ENCODE results near the gene LONP2.
A peak's percentile ranks its signal among the peaks of the same experiment; 100 is the strongest.
"Not testable (repeated sequence)": the region's sequence is repeated elsewhere in the genome, so short reads cannot be mapped to it uniquely, and the experiment has no call there.

Gene LONP2

DNA sequence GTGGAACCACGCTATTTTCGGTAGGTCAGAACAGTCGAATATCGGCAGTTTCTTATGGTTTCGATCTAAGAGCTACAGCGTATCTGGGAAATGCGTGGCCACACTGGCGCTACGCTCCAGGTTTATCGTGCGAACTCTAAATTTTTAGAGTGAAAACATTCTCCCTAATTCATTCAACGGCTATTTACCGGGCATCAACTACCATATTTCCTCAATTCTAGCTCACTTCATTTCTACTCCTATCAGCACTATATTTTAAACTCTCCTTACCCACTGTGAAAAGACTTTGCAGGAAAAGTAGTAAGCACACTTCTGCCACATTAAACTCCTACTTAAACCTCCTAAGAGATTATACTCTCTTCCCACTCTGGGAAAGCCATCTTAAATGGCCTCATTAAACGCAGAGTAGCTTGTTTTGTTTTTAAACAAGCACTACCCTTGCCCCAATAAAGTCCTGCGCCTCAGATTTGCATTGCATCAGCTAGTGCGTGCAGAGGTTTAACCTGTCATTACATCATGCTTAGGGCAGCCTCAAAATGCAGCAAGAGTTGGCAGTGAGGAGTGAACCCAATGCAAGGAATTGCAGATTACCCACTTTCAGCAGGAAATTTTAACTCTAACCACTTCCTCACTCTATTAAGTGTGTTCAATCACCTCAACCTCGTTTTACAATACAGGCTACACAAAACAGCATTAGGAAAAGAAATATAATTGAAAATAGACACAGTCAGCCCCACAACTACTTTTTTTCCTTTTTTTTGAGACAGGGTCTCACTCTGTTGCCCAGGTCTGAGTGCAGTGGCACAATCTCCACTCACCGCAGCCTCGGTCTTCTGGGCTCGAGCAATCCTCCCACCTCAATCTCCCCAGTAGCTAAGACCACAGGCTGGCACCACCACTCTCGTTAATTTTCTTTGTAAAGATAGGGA is 122.3 kb downstream of the LONP2 start:
- H3K27ac Mint-ChIP-seq = peak overlapping the region; percentile 97
- peaks cover 45% of the 10 kb centered on the region for H3K4me1 Mint-ChIP-seq
- H3K4me3 Mint-ChIP-seq = peak overlapping the region; percentile 83
- CTCF ChIA-PET = interaction anchor here (1.1 to 1.3 kb wide), 4 partner anchors 14 to 257 kb away, joined by 3 to 5 read pairs (median 4); no protein-coding TSS in a partner anchor
- H3K36me3 Mint-ChIP-seq = peaks cover 11% of the 10 kb centered on the region
- H3K9me3 Mint-ChIP-seq = no peaks in the 10 kb centered on the region
- H3K27me3 Mint-ChIP-seq = no peaks in the 10 kb centered on the region
- peak; percentile 73 for DNase-seq

DNA sequence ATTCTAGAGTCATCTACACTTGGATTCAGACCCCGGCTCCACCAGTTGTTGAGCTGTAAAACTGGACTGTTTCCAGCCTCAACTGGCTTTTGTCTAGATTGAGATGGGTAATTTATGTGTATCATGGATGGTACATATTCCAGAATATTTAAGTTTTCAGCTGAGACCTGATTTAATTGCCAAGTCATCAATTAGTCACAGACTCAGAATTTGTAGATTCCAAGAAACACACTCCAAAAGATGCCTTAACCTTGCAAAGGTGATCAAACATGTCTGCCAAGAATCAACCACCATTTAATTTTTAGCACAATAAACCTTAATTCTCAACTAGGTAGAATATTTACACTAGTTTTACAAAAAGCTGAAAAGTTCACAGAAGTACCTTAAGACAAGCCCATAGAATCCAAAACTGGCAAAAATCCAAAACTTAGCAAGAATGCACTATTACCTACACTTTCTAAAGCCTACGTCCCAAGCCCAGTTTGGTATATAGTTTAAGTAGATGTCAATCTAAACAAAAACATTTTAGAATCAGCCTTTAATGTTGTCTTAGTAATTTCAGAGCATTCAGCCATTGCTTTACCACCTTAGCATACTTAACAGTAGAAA is 123.4 kb downstream of the LONP2 start:
- peak overlapping the region; percentile 97 for H3K27ac Mint-ChIP-seq
- H3K9me3 Mint-ChIP-seq = no peaks in the 10 kb centered on the region
- H3K36me3 Mint-ChIP-seq = peaks cover 3% of the 10 kb centered on the region
- no peak for DNase-seq
- no peak overlapping the region for H3K4me3 Mint-ChIP-seq
- peaks cover 45% of the 10 kb centered on the region for H3K4me1 Mint-ChIP-seq
- no peaks in the 10 kb centered on the region for H3K27me3 Mint-ChIP-seq
- CTCF ChIA-PET = interaction anchor here (1.1 kb wide), 1 partner anchor 14 kb away, joined by 3 read pairs; no protein-coding TSS in a partner anchor

DNA sequence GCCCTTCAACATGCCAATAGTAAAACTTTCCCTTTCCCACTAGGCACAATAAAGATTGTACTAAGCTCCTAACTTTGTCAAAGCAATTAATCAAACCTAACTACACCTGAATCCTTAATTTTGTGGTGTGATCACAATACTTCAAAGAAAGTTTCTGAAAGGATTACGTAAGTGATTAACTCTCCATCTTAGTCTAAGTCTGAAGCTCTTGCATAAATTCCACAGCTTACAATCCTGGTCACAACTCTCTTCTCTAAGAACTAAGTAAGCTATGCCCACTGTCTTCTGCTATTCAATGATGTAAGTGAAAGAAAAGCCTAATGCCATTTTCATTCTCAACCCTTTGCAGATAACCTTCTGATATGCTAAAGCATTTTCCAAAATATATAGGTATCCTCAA is 125.7 kb downstream of the LONP2 start:
- Mint-ChIP-seq H3K4me3 (no peak overlapping the region), H3K27ac (no peak overlapping the region), H3K9me3 (no peaks in the 10 kb centered on the region), H3K4me1 (peaks cover 36% of the 10 kb centered on the region), H3K36me3 (no peaks in the 10 kb centered on the region), H3K27me3 (no peaks in the 10 kb centered on the region)
- CTCF ChIA-PET = interaction anchor here (1.5 kb wide), 2 partner anchors 14 to 15 kb away, joined by 4 read pairs; no protein-coding TSS in a partner anchor
- no peak for DNase-seq

DNA sequence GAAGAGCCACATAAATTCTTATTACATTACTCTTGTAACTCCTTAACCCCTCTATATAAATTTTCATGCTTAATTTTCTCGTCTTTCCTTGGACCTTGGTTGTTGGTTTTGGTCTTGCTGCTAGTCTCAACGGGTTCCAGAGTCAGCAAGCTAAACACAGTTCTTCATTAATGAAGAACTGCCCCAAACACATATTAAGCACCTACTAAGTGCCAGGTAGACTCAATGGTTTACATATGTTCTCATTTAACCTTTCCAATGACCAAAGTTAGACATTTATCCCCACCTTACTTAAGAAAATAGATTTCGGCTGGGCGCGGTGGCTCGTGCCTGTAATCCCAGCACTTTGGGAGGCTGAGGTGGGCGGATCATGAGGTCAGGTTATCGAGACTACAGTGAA is 126.1 kb downstream of the LONP2 start:
- Mint-ChIP-seq H3K9me3 (no peaks in the 10 kb centered on the region), H3K27me3 (no peaks in the 10 kb centered on the region), H3K4me1 (peaks cover 31% of the 10 kb centered on the region), H3K36me3 (no peaks in the 10 kb centered on the region), H3K27ac (no peak overlapping the region), H3K4me3 (no peak overlapping the region)
- CTCF ChIA-PET = interaction anchor here (1.5 kb wide), 1 partner anchor 16 kb away, joined by 4 read pairs; no protein-coding TSS in a partner anchor
- no peak for DNase-seq

DNA sequence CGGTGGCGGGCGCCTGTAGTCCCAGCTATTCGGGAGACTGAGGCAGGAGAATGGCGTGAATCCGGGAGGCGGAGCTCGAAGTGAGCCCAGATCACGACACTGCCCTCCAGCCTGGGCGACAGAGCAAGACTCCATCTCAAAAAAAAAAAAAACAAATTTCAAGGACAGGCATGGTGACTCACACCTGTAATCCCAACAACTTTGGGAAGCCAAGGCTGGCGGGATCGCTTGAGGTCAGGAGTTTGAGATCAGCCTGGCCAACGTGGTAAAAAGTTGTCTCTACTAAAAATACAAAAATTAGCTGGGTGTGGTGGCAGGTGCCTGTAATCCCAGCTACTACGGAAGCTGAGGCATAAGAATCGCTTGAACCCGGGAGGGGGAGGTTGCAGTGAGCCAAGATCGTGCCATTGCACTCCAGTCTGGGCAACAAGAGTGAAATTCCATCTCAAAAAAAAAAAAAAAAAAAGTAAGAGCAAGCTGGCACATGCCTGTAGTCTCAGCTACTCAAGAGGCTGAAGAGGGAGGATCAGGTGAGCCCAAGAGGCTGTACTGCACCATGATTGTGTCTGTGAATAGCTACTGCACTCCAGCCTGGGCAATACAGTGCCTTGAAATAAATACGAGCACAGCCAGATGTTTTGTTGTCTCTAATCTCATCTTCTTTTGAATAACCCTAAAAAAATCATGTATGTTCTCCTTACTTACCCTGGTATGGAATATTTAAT is 126.7 kb downstream of the LONP2 start:
- H3K9me3 Mint-ChIP-seq, H3K27me3 Mint-ChIP-seq, H3K36me3 Mint-ChIP-seq, H3K27ac Mint-ChIP-seq, DNase-seq, H3K4me3 Mint-ChIP-seq, CTCF ChIA-PET: not testable (repeated sequence)
- peaks cover 26% of the 10 kb centered on the region for H3K4me1 Mint-ChIP-seq

DNA sequence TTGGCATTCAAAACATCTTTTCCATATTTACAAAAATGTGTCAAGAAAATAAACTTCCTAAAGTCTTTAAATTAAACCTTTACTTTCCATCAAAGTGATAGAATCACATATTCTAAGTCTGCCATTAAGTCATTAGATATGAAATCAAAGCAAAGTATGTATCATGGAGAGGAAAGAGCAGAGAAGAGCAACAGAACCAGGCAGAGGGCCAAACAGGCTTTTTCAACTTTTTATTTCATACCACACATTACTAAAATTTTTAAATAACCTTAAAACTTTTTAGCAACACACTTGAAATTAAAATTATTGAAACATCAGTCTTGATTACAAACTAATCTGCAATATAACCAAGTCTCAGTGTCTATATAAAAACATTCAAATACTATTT is 127.3 kb downstream of the LONP2 start:
- Mint-ChIP-seq H3K27me3 (no peaks in the 10 kb centered on the region), H3K9me3 (no peaks in the 10 kb centered on the region), H3K36me3 (no peaks in the 10 kb centered on the region), H3K4me1 (peaks cover 22% of the 10 kb centered on the region), H3K4me3 (no peak overlapping the region), H3K27ac (no peak overlapping the region)
- CTCF ChIA-PET = no interaction called here
- DNase-seq = no peak

DNA sequence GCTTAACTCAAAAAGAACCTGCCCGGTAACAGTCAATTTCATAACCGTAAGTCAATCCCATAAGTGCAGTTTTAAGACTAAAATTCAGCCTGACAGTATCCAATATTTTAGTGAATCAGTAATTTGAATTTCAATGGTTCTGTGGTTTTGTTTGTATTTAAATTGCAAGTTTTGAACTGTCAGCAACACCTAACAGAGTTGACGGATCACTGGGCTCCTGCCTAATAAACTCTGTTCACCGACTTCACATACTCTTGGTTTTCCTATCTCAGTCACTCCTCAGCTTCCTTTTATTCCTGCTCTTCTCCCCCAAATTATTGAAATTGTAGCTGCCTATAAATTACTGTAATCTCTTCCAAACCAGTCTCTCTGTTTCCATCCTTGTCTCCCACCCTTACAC is 128.6 kb downstream of the LONP2 start:
- Mint-ChIP-seq H3K9me3 (no peaks in the 10 kb centered on the region), H3K4me1 (peaks cover 13% of the 10 kb centered on the region), H3K36me3 (no peaks in the 10 kb centered on the region), H3K27me3 (no peaks in the 10 kb centered on the region), H3K27ac (no peak overlapping the region), H3K4me3 (no peak overlapping the region)
- no peak for DNase-seq
- CTCF ChIA-PET = no interaction called here

DNA sequence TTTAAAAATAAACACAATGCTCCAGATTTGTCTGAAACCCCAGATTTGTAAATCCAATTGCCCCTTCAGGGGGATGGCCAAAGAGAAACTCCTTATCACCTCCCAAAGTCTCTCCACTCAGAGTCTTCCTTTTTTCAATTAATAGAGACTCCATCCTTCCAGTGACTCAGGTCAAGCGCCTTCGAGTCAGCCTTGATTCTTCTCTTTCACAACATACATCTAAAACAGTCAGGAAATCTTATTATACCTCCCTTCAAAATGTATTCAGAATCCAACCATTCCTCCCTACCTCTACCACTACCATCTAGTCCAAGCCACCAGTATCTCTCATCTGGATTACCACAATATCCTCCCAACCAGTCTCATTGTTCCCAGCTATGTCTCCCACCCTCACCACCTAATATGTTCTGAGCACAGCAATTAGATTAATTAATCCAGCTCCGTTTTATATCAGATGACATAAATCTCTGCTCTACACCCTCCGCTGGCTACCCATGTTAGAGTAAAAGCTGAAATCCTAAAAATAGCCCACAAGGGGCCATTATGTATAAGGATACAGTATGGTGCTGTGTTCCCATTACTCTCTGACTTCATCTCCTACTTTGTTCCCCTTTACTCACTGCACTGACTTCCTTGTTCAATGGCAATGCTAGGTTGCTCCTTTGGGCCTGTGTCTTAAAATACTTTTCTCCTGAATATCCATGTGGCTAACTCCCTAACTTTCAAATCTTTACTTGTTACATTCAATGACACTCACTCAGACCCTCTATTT is 129.3 kb downstream of the LONP2 start:
- Mint-ChIP-seq H3K4me1 (peaks cover 17% of the 10 kb centered on the region), H3K4me3 (no peak overlapping the region), H3K27ac (no peak overlapping the region), H3K36me3 (no peaks in the 10 kb centered on the region), H3K9me3 (no peaks in the 10 kb centered on the region), H3K27me3 (no peaks in the 10 kb centered on the region)
- CTCF ChIA-PET = no interaction called here
- no peak for DNase-seq

DNA sequence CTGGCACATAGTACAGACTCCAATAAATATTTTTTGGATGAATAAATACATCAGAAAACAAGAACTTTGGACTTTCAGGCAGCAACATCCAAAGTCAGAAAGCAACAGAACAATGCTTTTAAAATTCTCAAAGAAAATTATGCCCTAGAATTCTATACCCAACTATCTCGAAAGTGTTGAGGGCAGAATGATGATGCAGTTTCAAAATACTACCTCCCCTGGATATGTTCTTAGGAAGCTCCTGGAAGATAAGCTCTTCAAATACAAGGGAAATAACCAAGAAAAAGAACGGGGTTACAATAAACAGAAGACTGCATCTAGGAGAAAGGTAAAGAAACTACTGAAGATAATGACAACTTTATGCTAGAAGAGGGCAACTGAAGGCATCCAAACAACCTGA is 130.2 kb downstream of the LONP2 start:
- Mint-ChIP-seq H3K27me3 (no peaks in the 10 kb centered on the region), H3K4me3 (no peak overlapping the region), H3K9me3 (no peaks in the 10 kb centered on the region), H3K36me3 (no peaks in the 10 kb centered on the region), H3K4me1 (peaks cover 23% of the 10 kb centered on the region), H3K27ac (no peak overlapping the region)
- CTCF ChIA-PET = no interaction called here
- DNase-seq = no peak

DNA sequence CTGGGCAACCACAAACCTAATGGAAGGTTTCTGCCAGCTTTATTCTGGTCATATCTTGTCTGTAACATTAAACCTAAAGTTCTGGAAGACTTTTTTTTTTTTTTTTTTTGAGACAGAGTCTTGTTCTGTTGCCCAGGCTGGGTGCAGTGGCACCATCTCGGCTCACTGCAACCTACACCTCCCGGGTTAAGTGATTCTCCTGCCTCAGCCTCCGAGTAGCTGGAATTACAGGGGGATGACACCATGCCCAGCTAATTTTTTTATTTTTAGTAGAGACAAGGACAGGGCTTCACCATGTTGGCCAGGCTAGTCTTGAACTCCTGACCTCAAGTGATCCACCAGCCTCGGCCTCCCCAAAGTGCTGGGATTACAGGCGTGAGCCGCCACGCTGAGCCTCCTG is 133.2 kb downstream of the LONP2 start:
- H3K9me3 Mint-ChIP-seq, H3K27ac Mint-ChIP-seq, DNase-seq, H3K27me3 Mint-ChIP-seq, H3K36me3 Mint-ChIP-seq, H3K4me3 Mint-ChIP-seq: not testable (repeated sequence)
- CTCF ChIA-PET = interaction anchor here (1.3 kb wide), 1 partner anchor 246 kb away, joined by 5 read pairs; no protein-coding TSS in a partner anchor
- H3K4me1 Mint-ChIP-seq = peaks cover 30% of the 10 kb centered on the region

DNA sequence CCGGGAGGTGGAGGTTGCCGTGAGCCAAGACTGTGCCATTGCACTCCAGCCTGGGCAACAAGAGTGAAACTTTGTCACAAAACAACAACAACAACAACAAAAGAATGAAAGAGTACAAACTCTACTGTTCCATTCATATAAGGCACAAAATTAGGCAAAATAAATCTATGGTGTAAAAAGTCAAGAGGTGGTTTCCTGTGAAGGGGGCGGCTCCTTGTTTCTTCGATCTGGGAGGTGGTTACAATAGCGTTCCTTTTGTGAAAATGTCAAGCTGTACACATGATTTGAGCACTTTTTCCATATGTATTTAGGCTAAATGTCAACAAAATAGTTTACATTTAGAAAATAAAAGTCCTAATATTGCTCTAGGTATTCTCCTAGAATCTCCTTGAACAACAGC is 134.2 kb downstream of the LONP2 start:
- H3K27me3 Mint-ChIP-seq = no peaks in the 10 kb centered on the region
- DNase-seq = no peak
- peaks cover 4% of the 10 kb centered on the region for H3K36me3 Mint-ChIP-seq
- H3K9me3 Mint-ChIP-seq = no peaks in the 10 kb centered on the region
- H3K4me1 Mint-ChIP-seq = peaks cover 34% of the 10 kb centered on the region
- CTCF ChIA-PET = interaction anchor here (1.3 kb wide), 1 partner anchor 245 kb away, joined by 5 read pairs; no protein-coding TSS in a partner anchor
- H3K27ac Mint-ChIP-seq = no peak overlapping the region
- no peak overlapping the region for H3K4me3 Mint-ChIP-seq

DNA sequence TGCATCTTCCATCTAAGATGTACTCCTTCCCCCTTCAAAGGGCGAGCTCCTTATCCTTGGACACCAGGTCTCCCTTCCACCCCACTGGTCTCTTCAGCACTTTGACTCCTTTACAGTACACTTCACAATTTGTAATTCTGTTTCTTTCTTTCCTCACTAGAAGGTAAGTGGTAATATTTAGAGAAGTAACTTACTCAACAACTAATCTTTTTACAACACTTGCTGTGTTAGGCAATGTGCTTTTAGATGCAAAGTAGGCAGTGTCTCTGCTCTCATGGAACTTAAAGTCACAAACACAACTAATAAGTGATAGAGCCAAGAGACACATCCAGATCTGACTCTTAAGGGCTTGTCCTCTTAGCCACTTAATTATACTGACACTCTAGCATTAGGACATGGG is 134.7 kb downstream of the LONP2 start:
- Mint-ChIP-seq H3K9me3 (no peaks in the 10 kb centered on the region), H3K4me3 (no peak overlapping the region), H3K27me3 (no peaks in the 10 kb centered on the region), H3K4me1 (peaks cover 40% of the 10 kb centered on the region), H3K27ac (no peak overlapping the region), H3K36me3 (peaks cover 6% of the 10 kb centered on the region)
- no peak for DNase-seq
- CTCF ChIA-PET = no interaction called here

DNA sequence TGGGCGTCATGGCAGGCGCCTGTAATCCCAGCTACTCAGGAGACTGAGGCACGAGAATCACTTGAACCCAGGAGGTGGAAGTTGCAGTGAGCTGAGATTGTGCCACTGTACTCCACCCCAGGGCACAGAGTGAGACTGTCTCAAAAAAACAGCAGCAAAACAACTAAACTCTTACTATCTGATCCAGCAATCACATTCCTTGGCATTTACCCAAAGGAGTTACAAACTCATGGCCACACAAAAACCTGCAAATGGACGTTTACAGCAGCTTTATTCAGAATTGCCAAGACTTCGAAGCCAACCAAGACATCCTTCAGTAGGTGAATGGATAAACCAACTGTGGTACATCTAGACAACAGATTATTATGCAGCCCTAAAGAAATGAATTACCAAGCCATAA is 137.1 kb downstream of the LONP2 start:
- Mint-ChIP-seq H3K27me3 (no peaks in the 10 kb centered on the region), H3K9me3 (no peaks in the 10 kb centered on the region), H3K4me1 (peaks cover 43% of the 10 kb centered on the region), H3K27ac (no peak overlapping the region), H3K4me3 (no peak overlapping the region), H3K36me3 (peaks cover 6% of the 10 kb centered on the region)
- no peak for DNase-seq
- CTCF ChIA-PET = interaction anchor here (1.9 kb wide), 1 partner anchor 15 kb away, joined by 4 read pairs; no protein-coding TSS in a partner anchor

DNA sequence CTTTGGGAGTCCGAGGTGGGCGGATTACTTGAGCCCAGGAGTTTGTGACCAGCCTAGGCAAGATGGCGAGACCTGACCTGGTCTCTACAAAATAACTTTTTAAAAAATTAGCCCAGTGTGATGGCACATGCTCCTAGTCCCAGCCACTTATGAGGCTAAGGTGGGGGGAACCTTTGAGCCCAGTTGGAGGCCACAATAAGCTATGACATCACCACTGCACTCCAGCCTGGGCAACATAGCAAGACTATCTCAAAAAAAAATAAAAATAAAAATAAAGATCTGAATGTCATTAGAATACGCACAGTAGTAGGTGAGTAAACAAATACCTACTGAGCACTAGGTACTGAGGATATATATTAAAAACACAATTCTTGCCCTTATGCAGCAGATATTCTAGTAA is 138.0 kb downstream of the LONP2 start:
- no peak for DNase-seq
- H3K9me3 Mint-ChIP-seq = no peaks in the 10 kb centered on the region
- H3K27me3 Mint-ChIP-seq = peaks cover 6% of the 10 kb centered on the region
- no peak overlapping the region for H3K27ac Mint-ChIP-seq
- CTCF ChIA-PET = no interaction called here
- H3K4me3 Mint-ChIP-seq = no peak overlapping the region
- peaks cover 6% of the 10 kb centered on the region for H3K36me3 Mint-ChIP-seq
- peaks cover 39% of the 10 kb centered on the region for H3K4me1 Mint-ChIP-seq
